GM19023 (cell line): ENCODE data around the gene SCMH1.
"Not testable (repeated sequence)": the region's sequence is repeated elsewhere in the genome, so short reads cannot be mapped to it uniquely, and the experiment has no call there.

Source experiments
- ATAC-seq: cut with Tn5 transposase; IDR thresholded peaks from one replicate; pipeline ENCODE4 v1.9.1; 2021; ENCODE audit warnings: mild to moderate bottlenecking, moderate library complexity; ENCODE audit not compliant: unreplicated experiment

The SCMH1 gene

DNA sequence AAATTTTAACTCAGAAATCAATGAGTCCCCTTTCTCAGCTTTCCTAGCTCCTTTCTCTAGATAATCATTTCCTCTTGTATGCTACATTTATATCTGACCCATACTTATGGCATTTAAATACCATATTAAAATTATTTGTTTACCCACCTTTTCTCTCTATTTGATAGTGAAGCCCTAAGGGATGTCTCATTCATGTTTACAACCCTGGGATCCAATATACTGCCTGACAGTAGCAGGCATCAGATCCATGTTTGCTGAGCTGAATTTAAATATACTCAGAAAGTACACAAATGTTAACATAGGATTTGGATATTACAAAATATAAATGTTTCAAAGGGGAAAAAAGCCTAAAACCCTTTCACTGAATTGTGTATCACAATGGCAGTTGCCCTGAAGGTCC, 26.5 kb downstream of the SCMH1 start:
- no peak for ATAC-seq

DNA sequence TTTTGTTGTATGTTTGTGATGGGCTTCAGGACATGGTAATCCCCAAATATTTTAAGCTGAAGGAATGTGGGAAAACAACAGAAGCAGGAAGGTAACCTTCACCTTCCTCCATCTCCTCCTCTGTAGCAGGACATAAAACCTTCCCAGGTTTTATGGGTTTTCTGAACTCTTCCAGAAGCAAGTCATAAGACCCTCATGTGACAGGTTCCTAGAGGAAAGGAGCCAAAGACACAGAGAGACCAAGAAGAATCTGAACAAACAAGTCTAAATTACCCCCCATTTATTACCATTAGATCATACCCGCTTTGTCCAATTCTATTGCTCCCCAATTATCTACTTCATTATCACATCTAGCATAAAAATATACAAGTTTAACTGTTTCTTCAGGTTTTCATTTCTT, 28.8 kb downstream of the SCMH1 start:
- ATAC-seq = no peak

DNA sequence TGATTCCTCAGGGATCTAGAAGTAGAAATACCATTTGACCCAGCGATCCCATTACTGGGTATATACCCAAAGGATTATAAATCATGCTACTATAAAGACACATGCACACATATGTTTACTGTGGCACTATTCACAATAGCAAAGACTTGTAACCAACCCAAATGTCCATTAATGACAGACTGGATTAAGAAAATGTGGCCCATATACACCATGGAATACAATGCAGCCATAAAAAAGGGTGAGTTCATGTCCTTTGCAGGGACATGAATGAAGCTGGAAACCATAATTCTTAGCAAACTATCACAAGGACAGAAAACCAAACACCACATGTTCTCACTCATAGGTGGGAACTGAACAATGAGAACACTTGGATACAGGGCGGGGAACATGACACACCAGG, 30.5 kb downstream of the SCMH1 start:
- not testable (repeated sequence) for ATAC-seq

DNA sequence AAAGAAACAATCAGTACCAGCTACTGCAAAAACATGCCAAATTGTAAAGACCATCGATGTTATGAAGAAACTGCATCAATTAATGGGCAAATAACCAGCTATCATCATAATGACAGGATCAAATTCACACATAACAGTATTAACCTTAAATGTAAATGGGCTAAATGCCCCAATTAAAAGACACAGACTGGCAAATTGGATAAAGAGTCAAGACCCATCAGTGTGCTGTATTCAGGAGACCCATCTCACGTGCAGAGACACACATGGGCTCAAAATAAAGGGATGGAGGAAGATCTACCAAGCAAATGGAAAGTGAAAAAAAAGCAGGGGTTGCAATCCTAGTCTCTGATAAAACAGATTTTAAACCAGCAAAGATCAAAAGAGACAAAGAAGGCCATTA, 35.1 kb downstream of the SCMH1 start:
- not testable (repeated sequence) for ATAC-seq

DNA sequence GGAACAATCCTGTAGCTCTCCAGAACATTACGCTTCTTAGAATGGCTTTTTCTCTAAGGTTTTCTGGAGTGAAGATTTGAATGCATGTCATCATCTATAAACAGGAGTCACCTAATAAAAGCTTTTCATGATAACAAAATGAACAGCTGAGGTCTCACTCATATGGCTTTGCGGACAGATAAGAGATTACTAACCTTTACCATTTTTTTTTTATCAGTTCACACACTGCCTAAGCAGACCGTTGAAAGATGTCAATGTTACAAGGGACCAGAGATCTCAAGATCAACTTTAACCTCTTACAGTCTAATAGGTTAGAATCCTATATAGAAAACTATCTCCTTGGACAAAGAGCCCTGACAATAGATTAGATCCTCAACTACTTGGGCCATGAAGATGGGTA, 41.4 kb downstream of the SCMH1 start:
- no peak for ATAC-seq

DNA sequence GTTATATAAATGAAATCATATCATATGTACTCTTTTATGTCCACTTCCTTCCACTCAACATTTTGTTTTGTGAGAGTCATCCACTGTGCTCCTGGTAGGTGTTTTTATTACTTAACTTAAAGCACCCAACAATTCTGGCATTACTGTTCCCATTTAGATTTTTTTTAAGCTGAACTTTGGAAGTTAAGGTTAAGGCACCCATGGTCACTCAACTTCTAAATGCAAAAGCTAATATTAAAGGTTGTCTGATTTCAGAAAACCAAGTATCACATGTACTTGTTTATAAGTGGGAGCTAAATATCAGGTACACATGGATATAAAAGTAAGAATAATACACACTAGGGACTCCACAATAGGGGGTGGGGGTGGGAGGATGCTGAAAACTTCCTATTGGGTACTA, 42.7 kb downstream of the SCMH1 start:
- no peak for ATAC-seq

DNA sequence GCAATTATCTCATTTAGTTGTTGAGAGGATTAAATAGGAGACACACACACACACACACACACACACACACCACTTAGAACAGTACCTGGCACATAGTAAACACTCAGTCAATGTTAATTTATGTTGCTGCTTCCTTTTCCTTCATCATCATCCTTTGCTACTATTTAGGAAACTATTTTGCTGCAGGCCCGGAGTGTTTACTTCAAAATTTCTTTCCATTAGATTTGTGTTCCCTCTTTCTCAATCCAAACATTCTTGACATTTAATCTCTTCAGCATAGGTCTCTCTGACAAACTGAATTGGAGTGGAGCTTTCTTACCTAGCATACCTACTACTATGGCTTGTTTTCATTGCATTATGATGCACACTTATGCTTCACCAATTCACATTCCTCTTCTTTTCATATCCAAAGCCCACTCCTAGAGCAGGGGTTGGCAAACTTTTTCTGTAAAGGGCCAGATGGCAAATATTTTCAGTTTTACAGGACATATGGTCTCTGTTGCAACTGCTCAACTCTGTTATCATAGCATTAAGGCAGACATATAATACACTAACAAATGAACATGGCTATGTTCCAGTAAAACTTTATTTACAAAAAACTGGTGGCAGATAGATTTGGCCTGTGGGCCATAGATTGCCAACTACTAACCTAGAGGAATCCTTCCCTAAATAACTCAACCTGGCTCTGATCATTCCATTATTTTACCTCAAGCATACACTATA, 49.5 kb downstream of the SCMH1 start:
- ATAC-seq = no peak

DNA sequence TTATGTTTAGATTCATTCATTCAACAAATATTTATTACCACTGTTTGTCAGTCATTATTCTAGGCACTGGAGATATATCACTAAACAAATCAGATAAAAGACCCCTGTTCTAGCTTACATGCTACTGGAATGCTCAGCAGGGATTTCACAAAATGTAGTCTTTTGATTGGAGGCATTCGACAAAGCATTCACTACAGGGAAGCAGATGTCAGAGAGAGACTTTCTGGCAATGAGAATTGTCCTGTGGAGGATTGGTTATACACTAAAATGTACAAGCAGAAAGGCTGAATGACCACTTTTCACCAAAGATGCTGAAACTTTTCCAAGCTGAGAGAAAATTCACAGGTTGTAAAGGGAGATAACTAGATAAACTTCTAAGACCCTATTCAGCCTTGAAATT, 57.7 kb downstream of the SCMH1 start:
- no peak for ATAC-seq

DNA sequence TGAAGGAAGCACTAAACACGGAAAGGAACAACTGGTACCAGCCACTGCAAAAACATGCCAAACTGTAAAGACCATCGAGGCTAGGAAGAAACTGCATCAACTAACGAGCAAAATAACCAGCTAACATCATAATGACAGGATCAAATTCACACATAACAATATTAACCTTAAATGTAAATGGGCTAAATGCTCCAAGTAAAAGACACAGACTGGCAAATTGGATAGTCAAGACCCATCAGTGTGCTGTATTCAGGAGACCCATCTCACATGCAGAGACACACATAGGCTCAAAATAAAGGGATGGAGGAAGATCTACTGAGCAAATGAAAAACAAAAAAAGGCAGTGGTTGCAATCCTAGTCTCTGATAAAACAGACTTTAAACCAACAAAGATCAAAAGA, 63.9 kb downstream of the SCMH1 start:
- not testable (repeated sequence) for ATAC-seq

DNA sequence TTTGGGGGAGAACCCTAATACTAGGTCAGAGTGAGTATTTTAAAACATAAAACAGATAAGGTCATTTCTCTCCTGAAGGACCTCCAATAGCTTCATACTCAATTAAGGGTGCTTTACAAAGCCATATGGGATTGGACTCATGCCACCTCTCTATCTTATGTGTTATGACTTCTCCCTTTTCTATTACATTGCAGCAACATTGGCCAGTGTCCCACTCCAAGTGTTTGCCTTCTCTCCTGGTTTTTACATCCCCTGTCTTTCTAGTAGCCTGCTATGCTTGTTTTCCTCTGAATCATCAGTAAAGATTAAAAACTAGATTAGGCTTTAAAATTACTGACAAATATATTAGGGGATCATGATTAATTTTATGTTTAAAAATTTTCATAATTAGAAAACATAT, 66.6 kb downstream of the SCMH1 start:
- no peak for ATAC-seq

DNA sequence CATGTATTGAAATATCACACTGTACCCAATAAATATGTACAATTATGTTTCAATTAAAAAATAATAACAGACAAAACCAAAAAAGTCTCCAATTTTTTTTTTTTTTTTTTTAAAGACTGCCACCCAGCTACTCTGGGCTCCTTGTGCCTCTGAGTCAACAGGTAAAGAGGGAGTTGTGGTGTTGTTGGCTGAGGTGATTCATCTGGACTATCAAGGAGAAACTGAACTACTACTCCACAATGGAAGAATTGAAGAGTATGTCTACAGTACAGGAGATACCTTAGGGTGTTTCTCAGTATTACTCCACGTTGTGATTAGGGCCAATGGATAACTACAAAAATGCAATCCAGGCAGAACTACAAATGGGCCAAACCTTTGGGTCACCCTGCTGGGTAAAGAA, 67.9 kb downstream of the SCMH1 start:
- no peak for ATAC-seq

DNA sequence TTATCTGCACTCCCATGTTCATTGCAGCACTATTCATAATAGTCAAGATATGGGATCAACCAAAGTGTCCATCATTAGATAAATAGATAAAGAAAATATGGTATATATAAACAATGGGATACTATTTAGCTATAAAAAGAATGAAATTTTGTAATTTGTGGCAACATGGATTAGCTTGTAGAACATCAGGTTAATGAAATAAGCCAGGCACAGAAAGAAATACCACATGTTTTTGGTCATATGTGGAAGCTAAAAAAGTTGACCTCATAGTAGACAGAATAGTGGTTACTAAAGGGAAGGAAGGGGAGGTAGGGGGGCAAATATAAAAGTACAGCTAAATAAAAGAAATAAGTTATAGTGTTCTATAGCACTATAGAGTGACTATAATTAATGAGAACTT, 68.5 kb downstream of the SCMH1 start:
- no peak for ATAC-seq

DNA sequence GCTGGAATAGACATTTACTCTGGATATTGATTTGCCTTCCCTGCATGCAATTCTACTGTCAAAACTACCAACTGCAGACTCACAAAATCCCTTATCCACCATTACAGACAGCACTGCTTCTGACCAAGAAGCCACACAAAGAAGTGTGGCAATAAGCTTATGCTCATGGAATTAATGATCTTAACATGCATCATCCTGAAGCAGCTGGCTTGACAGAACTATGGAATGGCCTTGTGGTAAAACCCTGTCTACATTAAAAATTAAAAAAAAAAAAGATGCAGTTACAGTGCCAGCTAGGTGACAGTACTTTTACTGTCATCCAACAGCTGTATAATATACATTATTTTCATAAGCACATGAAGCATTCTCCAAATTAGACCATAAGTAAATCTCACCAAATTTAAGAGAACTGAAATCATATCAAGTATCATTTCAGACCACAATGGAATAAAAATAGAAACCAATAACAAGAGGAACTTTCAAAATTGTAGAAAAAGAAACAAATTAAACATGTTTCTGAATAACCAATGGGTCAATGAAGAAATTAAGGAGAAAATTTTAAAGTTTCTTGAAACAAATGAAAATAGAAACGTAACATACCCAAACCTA, 70.7 kb downstream of the SCMH1 start:
- ATAC-seq = no peak

DNA sequence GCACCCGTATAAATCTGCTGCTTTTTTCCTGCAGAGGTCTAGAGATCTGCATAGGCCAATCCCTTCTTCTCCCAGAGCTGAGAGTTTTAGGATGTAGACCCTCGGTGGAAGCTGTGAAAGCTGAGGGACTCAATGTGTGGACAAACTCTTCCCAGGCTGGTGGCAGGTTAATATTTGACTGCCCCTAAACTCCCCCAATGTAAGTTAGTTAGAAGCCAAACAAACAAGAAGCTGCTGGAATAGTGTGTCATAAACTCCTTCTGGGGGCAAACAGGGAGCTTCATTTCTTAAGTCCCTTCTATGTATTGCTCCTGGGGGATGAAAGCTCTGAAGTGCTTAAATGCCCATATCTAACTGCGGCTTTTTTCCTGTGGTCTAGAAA, 72.3 kb downstream of the SCMH1 start:
- ATAC-seq = no peak

DNA sequence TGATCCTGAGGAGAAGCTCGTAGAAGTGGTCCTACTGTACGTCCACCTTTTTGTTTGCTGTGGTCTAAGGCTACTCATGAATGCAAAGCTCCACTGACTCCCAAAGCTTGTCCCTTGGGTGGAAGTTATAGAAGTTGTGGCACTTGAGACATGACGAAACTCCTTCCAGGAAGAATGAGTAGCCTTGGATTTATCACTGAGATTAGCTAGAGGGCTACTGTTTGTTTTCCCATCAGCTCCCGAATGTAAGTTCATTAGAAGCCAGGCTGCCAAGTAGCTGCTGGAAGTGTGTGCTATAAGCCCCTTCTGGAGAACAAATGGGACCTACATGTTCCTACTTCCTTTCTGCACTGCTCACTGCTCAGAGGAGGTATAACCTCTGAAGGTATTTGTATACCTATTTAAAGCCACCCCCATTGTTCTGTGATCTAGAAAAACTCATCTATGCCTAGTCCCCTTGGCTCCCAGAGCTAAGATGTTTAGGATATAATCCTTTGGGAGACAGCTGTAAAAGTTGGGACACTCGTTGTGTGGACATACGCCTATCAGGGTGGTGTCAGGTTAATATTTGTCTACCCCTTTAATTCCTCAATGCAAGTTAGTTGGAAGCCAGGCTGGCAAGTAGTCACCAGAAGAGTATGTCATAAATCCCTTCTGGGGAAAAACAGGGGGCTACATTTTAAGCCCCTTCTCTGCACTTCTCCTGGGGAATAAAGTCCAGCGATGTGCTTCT, 72.9 kb downstream of the SCMH1 start:
- no peak for ATAC-seq

DNA sequence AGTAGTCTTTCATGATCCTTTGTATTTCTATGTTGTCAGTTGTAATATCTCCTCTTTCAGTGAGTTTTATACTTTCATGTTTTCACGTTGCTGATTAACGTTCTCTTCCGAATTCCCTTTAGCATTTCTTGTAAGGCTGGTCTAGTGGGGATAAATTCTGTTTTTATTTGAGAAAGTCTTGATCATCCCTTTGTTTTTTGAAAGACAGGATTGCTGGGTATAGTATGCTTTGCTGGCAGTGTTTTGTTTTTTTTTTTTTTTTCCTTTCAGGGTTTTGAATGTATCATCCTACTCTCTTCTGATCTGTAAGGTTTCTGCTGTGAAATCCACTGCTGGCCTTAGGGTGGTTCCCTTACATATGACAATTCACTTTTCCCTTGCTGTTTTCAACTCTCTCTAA, 74.4 kb downstream of the SCMH1 start:
- no peak for ATAC-seq

DNA sequence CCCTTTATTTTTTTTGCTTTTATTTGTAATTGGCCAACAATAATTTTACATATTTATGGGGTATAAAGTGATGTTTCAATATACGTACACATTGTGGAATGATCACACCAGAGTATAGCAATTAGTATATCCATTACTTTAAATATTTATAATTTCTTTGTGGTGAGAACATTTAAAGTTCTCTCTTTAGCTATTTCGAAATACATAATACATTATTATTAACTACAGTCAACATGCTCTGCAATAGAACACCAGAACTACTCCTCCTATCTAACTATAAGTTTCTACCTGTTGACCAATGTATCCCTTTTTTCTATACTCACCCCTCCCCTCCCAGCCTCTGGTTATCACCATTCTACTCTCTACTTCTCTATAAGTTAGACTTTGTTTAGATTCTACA, 77.4 kb downstream of the SCMH1 start:
- ATAC-seq = no peak

DNA sequence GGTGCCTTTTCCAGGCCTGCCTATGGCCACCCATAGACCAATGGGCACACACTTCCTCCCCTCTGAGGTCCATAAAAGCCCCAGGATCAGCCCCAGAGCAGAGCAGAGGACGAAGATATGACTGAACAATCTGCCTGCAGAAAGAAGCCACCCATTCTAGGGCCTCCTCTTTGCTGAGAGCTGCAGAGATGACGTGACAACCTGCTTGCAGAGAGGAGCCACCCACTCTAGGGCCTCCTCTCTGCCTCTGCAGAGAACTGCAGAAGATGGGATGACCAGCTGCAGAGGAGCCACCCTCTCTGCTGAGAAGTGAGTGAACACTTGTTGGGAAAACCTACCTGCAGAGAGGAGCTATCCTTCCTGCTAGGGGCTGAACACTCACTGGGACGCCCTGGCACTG, 79.7 kb downstream of the SCMH1 start:
- ATAC-seq = no peak

DNA sequence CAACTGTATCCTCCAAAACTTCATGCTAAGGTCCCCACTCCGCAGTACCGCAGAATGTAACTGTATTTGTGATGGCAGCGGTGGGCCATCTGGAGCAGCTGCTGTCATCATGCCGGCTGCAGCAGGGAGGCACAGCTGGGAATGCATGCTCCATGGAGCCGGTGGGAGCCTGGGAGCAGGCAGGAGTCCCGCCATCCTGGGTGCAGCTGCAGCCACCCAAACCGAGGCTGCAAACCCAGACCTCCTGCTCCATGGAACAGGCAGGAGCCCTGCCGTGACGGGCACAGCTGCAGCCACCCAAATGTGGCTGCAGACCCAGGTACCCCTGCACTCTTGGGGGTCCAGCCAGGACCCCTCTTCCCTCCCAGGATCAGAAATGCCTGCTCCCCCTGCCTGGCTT, 80.3 kb downstream of the SCMH1 start:
- no peak for ATAC-seq

DNA sequence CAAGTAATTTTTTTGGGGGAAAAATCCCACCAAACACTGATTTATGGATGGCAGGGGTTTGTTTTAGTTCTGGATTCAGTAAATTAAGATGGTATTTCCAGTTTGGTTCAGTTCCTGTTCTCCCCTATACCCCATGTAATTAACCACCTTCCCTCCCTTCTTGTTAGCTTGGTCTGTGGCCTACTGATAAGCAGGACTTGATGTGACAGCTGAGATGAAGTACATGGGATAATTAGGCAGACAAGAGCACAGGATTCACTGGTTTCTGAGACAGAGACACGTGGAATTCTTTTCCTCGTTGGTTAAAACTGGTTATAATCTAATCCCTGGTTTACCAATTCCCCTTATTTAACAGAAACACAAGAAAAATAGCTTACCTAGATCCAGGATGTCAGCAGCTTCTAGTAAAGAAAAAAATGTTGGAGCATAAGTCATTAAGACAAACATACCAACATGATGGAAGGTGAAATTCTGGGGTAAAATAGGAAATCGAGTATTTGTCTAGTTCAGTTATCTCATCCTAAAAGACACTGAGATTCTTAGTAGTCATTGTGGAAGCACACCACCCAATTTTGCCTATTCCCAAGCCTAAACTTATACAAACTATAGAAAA, 81.5 kb downstream of the SCMH1 start:
- ATAC-seq = no peak

DNA sequence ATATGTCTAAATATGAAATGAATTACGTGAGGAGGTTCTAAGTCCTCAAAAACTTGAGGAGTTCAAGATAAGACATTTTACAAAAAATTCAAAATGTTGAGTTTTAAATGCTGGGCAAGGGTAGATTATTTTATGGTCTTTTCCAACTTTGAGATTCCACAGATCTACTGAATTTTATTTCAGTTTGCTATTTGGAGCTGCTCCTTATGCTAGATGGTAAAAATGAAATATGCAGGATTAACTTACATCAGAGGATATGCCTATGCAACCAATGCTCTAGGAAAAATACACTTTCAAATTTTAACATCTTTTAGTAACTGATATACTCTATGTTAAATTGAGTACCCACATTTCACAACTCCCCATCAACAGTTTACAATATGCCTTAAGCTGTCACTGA, 83.1 kb downstream of the SCMH1 start:
- no peak for ATAC-seq
